Omental fat pad (tissue), 4 donors: Measurements from ENCODE around the gene PTPRC. TPM values are rescaled to one million over a fixed set of nuclear protein-coding genes. Genes with fewer than 3 reads are reported as not detected.

Experiments used
- ATAC-seq: fragments of 150-250 bp; one replicate; pipeline ENCODE4 v1.9.1; 2016; ENCODE audit warnings: mild to moderate bottlenecking, moderate library complexity; ENCODE audit not compliant: low FRiP score
- DNase-seq: peaks from one replicate; pipeline ENCODE4 v3.0.0-alpha.2; 2019; ENCODE audit warnings: low spot score
- total RNA-seq, 4 donors: library from RNA; depleted of rRNA; stranded (reverse); fragments of >200 nt; gene quantifications; one replicate each; pipeline ENCODE4 v1.1.0, GENCODE V29; 2016
- TF ChIP-seq, protein P1 (sequence below), 3 donors: fragments of 450-650 bp; IDR thresholded peaks; one replicate each; pipeline ENCODE4 v1.5.1; 2016 to 2017; ENCODE audit warnings: antibody characterized with exemption in 3 of 3, mild to moderate bottlenecking in 3 of 3, moderate library complexity in 2 of 3

Gene PTPRC
- total RNA-seq, 4 donors from 2014 or later: 36.5 to 127 (median 67.1) TPM

DNA sequence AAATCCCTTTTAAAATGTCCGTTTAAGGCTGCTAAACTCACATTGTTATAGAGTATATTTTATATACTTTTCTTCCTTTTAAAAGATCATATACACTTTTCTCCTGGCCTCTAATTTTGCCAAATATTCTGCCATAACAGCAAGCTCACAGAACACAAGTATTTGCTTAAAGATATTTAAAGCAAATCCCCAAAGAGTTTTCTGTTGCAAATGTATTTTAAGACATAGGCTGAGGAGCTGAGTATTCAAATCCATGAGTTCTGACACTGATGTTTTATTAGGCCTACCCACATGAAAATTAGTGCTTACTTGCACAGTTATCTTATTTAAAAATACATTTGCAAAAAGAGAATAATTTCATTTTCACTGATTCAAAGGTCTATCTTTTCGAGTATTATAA, 1.7 kb upstream of the PTPRC start:
- TF ChIP-seq, protein P1, sequence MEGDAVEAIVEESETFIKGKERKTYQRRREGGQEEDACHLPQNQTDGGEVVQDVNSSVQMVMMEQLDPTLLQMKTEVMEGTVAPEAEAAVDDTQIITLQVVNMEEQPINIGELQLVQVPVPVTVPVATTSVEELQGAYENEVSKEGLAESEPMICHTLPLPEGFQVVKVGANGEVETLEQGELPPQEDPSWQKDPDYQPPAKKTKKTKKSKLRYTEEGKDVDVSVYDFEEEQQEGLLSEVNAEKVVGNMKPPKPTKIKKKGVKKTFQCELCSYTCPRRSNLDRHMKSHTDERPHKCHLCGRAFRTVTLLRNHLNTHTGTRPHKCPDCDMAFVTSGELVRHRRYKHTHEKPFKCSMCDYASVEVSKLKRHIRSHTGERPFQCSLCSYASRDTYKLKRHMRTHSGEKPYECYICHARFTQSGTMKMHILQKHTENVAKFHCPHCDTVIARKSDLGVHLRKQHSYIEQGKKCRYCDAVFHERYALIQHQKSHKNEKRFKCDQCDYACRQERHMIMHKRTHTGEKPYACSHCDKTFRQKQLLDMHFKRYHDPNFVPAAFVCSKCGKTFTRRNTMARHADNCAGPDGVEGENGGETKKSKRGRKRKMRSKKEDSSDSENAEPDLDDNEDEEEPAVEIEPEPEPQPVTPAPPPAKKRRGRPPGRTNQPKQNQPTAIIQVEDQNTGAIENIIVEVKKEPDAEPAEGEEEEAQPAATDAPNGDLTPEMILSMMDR (IDR thresholded peaks at IDR 0.05): no peak
- ATAC-seq (no peak), DNase-seq (no peak)

GRCh38 chr1:198637916-198638437, 863 bp upstream of the PTPRC start:
- TF ChIP-seq, protein P1 (IDR thresholded peaks at IDR 0.05): no peak
- ATAC-seq (no peak), DNase-seq (no peak)

DNA sequence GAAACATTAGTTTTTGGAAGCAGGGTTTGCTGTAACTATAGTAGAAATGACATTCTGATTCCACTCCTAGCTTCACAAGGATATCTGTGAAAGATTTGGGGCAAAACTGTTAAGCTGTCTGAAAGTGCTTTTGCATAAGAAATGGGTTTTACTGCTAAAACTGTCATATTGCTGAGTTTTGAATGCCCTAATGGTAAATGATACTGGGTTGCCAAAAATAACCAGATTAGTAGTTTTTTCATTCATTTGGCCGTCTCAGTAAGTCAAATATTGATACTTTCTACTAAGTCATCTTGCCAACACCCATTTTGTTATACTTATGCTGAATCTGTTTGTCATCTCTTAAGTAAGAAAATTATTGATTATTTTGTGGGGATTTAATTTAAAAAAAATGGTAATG, 399 bp upstream of the PTPRC start:
- DNase-seq (no peak), ATAC-seq (no peak)

GRCh38 chr1:198639671-198640143, 867 bp downstream of the PTPRC start:
- TF ChIP-seq, protein P1 (IDR thresholded peaks at IDR 0.05): no peak
- DNase-seq (no peak), ATAC-seq (no peak)

More for the DNA sequence above, 399 bp upstream of the PTPRC start:
- TF ChIP-seq, protein P1 (IDR thresholded peaks at IDR 0.05): no peak

GRCh38 chr1:198640174-198640573, 1.3 kb downstream of the PTPRC start:
- TF ChIP-seq, protein P1 (IDR thresholded peaks at IDR 0.05): no peak
- DNase-seq (no peak), ATAC-seq (no peak)

DNA sequence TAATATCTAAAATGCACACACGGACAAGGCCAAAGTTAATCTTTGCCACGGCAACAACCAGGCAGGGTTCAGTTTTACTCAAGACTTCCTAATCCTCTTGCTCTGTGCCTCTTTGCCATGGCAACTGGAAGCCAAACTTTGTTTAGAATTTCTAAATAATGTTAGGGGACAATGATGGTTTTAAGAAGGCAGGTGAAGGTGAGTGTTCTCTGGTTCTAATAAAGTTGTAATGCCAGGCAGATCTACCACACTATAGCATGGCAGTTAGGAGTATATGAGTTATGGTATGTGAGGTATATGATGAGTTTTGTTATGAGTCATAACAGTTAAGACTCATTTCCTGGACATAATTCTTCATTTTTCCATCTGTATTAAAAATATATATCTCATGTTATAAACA, 2.7 kb downstream of the PTPRC start:
- DNase-seq (no peak), ATAC-seq (no peak)
- TF ChIP-seq, protein P1 (IDR thresholded peaks at IDR 0.05): no peak

DNA sequence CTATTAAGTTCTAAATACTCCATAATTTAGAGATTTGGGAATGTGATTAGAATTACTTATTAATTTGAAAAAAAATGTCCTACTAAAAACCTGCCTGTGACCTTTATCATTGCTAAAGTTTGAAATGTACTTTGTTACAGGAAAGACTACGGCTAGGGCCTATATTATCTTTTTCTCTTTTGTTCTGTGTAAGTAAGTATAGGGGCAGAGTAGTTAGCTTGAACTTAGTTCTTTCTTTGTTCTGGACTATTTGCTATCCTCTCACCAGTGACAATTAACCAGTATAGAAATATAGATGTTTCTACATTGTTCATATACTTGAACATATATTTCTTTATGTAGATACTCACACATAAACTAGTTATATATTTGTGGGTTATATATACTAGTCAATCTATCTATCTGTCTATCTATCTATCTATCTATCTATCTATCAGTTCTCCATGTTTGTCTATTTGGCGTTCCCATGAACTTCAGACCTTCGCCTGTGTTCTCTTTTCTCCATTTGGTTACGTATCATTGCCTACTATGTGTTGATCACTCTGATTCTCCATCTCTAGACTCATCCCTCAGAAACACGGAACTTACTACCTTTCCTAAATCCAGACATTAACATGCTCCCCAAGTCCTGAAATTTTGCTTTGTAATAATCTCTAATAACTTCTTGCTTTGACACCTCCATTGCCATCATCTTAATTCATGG, 3.3 kb downstream of the PTPRC start:
- TF ChIP-seq, protein P1 (IDR thresholded peaks at IDR 0.05): no peak
- ATAC-seq (no peak), DNase-seq (no peak)
